Measurements from ENCODE around the gene ZIM2.
"Not testable (repeated sequence)": the region's sequence is repeated elsewhere in the genome, so short reads cannot be mapped to it uniquely, and the experiment has no call there.

The ZIM2 gene

DNA sequence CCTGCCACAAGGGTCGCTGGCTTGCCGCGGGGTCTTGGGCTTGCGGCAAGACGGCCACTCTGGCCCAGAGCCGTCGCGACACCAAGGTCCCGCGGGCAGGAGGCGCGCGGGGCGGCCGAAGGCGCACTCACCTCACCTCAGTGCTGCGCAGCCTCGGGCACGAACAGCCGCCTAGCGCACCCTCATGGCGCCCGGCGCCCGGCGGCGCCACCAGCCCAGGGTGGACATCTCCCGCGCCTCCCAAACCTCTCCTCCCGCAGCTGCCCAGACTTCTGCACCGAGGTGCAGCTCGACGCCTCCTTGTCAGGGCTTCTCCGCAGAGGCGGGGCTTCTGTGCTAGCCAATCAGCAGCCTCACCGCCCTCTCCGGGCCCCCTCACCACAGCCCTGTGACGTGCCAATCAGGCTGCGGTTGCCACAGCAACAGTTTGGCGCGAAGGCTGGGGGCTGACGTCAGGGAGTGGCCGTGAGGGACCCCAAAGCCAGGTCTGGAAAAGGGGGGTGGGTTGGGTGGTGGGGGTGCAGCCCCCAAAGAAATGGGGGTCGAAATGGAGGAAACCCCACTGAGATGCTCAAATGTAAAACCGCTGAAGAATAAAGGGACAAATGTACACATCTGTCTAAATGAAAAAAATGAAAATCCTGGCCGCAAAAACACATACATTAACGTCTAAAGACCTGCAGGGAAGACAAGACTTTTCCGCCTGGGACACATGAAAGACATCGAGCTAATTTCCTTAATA, at the start of gene ZIM2, which contains the start of gene PEG3:
Gene ZIM2, minus strand, starts transcription at position 276 of the 742 bp plus-strand sequence. CDS start 16,449 bp downstream, outside the sequence.
Gene PEG3, minus strand, starts transcription at position 276 of the 742 bp plus-strand sequence. CDS start 16,071 bp downstream, outside the sequence.
- DNase-seq = no peak

DNA sequence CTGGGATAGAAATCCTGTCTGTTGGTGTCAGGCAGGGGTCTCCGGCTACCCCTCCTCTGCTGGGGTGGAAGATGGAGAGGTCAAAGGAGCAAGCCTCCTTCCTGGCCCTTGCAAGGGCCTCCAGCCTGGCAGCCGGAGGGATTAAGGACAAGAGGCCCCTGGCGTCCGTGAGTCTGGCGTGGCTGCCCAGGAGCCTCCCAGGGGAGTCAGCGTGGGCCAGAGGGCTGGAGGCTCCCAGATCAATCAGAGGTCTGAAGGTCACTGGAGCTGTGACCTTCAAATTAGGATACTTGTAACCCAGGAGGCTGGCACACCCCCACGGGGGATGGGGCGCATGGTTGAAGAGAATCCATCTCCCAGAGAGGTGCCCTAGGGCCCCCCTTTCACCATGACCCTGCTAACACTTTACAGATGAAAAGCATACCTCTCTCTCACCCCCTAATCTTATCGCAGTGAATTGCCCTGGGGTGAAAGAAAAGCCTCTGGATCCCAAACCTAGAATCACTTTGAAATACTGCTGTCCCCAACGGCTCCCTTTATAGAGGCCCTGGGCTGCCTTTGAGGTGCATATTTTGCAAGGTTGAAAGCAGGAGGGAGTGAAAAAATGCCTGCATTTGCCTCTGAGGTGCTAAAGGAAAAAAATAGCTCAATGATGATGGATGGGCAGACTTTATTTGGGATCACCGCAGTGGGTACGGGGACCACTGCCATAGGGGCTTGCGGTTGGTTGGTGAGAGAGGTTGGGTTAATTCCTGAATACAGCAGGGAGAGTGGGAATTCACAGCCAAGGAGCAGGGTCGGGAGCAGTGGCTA, 44.9 kb upstream of the ZIM2 start:
- DNase-seq = no peak

DNA sequence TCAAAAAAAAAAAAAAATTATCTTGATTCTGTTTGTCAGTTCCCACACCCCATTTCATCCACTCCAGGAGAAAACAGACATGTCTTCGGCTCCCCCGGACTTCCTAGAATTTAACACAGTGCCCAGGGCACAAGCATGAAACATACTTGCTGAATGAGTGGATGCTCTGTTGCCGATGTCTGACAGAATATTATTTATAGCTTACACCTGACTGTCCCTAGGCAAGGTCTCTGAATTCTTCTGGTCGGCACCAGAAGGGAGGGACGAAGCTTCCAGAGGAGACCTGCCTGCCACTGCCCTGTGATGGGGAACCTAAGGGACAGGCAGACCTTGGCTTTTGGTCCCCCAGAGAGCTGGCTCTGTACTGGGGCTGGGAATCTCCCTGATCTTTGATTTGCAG, 43.9 kb upstream of the ZIM2 start:
- no peak for DNase-seq

DNA sequence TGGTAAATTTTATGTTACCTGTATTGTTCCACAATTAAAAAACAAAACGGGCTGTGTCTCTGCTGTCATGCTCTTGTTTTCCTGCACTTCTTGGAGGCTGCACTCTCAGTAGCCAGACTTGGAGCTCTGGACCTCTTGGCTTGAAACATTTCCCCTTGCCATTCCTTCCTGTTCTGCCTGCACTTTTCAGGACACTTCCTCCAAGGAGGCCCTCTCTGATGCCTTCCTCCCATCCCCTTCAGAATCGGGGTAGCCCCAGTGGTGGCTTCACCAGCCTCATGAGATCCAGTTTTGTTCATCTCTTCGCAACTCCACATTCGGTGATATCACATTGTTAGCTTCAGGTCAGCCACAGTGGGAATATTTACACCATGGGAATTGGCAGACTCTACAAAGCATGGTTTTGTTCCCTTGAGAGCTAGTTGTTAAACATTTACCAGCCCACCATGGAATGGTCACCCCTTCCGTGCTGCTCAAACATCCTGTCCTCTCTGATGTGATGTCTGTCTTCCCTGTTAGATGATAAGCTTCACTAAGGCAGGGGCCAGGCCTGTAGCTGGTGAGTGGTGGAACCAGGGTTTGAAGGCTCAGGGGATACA, 40.2 kb upstream of the ZIM2 start:
- no peak for DNase-seq

DNA sequence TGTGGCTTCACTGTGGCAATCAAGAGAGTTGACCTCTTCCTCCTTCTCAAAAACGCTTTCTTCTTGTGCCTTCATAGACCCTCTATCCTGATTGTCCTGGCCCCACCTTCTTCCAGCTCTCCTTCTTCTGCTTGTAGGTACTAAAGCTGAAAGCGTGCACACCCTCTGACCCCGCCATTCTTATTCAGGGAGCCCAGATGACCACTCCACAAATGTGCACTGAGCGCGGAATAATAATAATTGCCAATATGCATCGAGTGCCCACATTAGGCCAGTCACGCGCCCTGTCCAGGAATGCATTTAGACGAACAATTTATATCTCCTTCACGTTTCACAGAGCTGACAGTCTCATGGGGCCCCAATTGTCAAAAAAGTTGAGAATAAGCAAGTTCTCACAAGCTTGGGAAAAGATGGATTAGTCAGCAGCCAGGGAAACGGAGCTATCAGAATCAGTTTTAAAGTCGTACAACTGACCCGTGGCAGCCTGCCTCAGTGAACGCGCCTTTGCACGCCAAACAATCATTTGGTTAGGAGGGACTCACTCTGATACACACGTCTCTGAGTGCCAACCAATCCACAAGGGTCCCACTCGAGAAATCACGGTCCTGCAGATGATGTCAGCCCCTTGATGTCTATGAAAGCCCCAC, 36.7 kb upstream of the ZIM2 start:
- no peak for DNase-seq

DNA sequence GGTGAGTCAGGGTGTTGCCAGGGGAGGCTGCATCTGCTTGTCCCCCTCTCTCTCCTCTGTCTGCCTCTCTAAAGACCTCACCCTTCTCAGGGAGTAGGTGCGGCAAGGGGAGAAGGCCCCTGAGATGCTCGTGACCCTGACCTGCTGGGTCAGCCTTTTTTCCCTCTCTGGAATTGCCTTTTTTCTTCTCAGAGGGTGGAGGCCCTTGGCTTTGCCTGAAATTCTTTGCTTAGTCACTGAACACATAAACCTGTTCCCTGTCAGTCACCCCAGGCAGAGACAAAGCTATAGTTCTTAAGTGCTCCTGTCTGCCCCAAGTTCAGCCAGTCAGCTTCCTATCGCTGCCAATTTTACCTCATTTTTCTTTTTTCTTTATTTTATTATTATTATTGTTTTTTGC, 35.2 kb upstream of the ZIM2 start:
- DNase-seq = no peak

DNA sequence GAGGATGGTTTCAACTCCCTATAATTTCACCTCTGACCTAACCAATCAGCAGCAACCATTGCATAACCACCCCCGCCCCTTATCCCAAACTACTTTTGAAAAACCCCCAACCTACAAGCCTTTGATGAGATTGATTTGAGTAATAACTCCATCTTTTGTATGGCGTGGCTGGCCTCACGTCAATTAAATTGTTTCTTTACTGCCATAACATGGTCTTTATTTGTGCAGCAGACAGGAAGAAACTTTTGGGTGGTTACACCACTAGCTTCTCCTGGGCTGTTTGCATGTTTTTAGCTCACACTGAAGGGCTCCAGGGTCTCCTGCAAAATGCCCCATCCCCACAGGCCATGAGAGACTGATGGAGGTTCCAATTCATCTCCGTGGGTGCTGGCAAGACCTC, 34.0 kb upstream of the ZIM2 start:
- no peak for DNase-seq

DNA sequence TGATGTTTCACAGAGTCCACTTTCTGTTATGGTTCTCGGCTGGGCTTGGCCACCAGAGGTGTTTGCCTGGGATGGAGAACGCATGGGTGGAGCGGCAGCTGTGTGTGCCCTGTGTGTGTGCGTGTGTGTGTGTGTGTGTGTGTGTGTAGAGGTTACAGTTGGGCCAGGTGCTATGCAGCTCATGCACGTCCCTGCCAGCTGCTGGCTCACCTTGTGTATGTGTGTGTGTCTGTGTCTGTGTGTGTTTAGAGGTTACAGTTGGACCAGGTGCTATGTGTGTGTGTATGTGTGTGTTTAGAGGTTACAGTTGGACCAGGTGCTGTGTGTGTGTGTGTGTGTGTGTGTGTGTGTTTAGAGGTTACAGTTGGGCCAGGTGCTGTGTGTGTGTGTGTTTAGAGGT, 33.0 kb upstream of the ZIM2 start:
- DNase-seq = no peak

DNA sequence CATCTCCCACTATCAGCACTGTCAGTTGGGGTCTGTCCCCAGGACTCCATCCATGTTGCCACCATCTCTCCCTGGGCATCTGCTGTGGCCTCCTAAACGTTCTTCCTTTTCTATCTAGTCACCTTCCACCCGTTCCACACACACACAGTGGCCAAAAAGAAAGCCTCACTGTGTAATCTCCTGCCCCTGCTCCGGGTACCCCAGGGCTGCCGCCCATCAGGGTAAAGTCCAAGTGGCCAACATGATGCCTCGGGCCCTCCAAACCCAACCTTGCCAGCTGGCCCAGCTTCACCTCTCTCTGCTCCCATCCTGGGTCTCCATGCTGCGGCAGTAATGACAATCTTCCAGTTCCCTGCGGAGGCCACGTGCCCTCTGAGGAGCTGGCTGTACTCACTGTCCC, 29.4 kb upstream of the ZIM2 start:
- DNase-seq = no peak

DNA sequence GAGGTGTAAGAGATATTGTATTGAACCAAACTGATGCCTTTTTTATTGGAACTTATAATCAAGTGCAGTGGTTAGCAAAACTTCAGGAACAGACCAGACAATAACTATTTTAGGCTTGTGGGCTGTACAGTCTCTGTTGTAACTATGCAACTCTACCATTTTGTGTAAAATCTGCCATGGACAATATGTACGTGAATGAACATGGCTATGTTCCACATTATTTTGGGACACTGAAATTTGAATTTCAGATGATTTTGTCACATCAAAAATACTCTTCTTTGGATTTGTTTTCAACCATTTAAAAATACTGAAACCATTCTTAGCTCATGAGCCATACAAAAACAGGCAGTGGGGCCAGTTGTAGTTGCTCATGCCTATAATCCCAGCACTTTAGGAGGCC, 27.9 kb upstream of the ZIM2 start:
- DNase-seq = no peak

DNA sequence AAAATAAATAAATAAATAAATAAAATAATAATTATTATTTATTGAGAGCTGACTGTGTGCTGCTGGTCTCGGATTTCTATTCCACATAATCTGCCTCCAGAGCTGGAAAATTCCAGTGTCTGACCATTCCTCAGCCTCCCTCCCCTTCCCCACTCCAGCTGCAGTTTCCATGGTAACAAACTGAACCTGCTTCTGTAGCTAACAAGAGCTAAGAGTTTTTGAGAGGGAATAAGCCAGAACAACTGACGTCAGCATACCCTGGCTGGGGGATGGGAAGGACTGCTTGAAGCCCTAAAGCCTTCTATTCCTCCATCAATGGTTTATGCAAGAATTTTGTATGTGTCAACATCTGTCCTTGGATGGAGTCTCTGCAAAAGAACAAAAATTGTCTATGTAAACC, 26.0 kb upstream of the ZIM2 start:
- DNase-seq = no peak

DNA sequence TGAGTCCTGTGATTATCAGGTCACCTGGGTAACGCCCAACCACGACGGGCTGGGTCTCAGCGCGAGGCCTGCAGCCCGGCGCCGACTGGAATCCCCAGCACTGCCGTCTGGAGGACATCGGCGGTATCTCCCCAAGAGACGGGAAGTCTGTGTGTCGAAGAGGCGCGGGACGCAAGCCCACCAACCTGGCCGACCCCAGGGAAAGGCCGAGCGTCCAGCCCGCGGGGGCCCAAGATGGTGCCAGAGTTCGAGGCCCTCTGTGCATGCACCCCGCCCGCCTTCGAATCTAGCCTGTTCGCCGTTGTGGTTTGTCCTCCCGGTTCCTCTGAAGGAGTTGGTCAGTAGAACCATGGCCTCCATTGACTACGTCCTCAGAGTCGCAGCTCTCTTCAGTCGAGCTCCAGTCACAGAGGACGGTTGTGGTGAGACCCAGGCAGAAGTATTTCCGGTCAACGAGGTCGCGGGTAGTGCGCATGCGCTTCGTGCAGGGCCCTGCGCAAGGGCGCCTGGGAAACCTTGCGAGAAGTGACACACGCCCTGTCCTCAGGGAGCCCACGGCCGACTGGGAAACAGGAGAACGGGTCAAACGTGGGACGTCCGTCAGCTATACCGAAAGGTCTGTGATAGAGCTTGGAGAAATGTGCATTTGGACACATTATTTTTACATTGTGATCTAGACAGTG, 24.1 kb upstream of the ZIM2 start:
- DNase-seq = no peak

DNA sequence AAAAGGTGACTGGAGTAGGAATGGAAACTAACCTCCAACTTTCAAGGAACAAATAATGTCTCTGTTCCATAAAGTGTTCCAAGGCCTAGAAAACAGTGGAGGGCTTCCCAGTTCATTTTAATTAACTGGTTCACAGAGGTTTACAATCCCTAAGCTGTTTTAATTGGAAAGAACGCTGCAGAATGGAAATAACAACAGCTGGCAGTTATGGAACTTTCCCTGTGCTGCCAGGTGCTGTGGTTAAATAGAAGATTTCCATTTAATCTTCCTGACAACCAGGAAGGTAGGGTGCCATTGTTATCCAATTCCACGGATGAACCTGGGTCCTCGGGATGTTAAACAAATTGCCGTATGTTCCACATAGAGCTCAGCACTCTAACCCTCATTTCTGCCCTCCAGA, 22.2 kb upstream of the ZIM2 start:
- DNase-seq = no peak

DNA sequence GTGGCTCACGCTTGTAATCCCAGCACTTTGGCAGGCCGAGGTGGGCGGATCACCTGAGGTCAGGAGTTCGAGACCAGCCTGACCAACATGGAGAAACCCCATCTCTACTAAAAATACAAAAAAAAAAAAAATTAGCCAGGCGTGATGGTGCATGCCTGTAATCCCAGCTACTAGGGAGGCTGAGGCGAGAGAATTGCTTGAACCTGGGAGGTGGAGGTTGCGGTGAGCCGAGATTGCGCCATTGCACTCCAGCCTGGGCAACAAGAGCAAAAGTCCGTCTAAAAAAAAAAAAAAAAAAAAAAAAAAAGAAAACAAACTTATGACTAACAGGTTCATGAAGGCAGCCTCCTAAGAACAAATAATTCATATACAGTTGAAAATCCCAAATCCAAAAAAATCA, 19.9 kb upstream of the ZIM2 start:
- DNase-seq = not testable (repeated sequence)

DNA sequence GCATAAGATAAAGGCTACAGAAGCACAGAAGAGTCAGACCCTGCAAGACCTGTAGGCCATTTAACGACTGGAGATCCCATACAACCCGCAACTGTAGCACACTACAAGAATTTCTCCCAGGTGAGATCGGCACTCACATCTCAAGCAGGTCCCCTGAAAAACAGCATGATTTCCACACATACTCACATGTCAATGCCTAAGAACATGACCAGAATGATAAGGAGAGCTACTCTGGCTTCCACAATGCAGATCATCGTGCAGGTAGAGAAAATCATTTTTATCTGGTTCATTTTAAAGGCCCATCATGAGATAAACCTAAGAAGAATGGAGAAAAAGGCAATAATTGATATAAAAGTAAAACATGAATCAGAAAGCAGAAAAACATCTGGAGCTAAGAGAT, 17.5 kb upstream of the ZIM2 start:
- no peak for DNase-seq

DNA sequence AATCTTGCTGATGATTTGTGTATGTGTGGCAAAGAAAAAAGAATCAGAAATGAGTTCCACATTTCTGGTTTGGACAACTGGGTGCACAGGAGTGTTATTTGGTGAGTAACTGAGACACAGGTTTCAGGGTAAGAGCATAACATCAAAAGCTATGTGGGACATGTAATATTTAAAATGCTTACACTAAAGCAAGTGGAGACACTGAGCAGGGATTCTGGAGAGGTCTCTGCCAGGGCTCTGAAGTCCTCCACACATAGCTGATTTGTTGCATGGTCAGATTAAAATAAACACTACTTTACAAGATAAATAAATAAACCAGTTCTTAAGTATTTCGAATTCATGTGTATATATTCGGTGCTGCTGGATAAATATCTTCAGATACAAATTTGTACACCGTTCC, 16.3 kb upstream of the ZIM2 start:
- DNase-seq = no peak

DNA sequence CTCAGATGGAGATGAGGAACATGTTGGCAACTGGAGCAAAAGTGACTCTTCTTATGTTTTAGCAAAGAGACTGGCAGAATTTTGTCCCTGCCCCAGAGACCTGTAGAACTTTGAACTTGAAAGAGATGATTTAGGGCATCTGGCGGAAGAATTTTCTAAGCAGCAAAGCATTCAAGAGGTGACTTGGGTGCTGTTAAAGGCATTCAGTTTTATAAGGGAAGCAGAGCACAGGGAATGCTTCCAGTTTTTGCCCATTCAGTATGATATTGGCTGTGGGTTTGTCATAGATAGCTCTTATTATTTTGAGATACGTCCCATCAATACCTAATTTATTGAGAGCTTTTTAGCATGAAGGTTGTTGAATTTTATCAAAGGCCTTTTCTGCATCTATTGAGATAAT, 11.8 kb upstream of the ZIM2 start:
- not testable (repeated sequence) for DNase-seq

DNA sequence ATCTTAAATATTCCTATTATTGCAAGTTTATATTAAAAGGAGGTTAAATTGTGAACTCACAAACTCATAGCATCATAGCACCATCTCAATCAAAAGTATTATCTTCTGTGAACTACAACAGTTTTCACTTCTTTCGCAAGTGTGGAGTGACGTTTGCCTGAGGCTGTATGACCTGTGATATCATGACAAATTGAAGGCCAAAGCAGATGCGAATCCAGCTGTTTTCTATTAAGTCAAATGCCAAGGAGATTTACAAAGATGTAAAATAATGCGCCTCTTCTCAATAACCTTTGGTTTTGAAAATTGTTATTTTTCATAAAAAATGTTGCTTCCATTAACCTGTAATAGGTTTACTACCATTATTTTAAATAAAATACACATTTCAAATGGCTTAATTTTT, 7.6 kb upstream of the ZIM2 start:
- no peak for DNase-seq

DNA sequence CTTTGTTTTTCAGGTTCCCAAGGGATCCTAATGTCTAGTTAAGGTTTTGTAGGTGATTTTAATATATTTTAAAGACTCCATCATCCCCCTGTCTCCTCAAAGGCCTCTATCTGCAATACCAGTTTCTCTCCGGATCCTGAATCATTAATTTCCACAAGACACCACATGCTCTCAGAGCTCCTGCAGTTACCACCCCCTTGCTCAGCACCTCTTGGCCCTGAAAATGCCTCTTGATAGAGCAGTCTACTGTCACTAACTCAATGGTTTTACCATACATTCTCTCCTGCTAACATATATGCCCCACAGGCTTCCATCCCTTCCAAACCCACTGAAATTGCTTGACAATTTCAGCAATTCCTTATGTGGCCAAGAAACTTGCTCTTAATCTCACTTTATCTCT, 1.9 kb upstream of the ZIM2 start:
- DNase-seq = no peak

DNA sequence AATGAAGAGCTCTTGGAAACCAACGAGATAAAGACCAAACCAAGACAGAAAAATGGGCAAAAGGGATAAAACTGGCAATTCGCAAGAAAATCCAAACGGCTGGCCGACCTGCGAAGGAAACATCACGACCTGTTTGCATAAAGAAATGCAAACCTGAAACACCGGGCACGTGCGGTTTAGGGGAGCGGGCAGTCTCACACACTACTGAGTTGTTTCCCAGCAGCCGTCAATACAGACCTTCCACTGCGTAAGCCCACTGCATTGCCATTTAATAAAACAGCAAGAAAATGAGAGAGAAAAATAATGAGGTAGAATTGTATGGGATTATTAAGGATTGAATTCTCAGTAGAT, 642 bp upstream of the ZIM2 start:
- DNase-seq = no peak

DNA sequence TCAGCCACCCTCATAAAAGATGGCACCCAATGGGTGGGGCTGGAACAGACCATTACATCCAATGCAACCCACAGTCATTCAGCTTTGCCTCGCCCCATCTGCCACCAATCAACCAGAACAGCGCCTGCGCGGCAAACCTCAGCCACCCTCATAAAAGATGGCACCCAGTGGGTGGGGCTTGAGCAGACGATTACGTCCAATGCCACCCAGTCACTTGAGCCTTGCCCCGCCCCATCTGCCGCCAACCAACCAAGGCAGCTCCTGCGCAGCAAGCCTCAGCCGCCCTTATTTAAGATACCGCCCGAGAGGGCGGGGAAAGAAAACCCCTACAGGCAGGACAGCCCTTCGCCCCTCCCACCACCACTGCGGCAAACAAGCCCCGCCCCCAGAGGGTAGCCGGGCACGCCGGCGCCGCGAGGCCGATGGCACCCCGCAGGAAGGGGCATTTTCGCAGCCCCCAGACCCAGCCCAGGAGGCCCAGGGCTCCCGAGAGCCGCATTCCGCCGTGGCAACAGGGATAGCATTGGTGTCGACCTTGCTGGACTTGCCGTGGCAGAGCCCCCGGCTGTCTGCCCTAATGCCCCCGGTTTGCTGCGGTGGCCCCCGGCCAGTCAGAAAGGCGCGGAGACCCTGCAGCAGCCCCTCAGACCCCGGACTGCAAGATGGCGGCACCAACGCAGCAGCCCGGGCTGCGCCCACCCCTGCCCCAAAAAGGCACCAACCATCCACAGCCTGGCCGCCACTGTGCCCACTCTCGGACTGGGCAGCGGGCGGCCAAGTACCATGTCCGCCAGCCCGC, 675 bp downstream of the ZIM2 start:
- no peak for DNase-seq

All from cortex of kidney (tissue), 1 donor.